ENCODE data around the gene ACTL7B. TPM values are rescaled to one million over a fixed set of nuclear protein-coding genes. Genes with fewer than 3 reads are reported as not detected.

Gene ACTL7B
- total RNA-seq, 2 donors from 2014 or later = not detected

- ATAC-seq (ENCODE audit: insufficient number of reproducible peaks, low FRiP score, low read depth) = no peak
- H3K4me3 ChIP-seq = no peak overlapping the region
- no peaks in the 10 kb centered on the region for H3K36me3 ChIP-seq
- H3K4me1 ChIP-seq (ENCODE audit: control insufficient read depth in 1 of 2, low read depth in 2 of 2) = no peaks in the 10 kb centered on the region
- no peak for TF ChIP-seq CTCF (IDR thresholded peaks at IDR 0.05)
- H3K27ac ChIP-seq = no peak overlapping the region
- no peak for DNase-seq (ENCODE audit: low spot score)
- no peaks in the 10 kb centered on the region for H3K9me3 ChIP-seq
- no peaks in the 10 kb centered on the region for H3K27me3 ChIP-seq (replicated peaks; ENCODE audit: insufficient read depth)
Observed at GRCh38 chr9:108811944-108812343, 43.8 kb downstream of the ACTL7B start.

- TF ChIP-seq CTCF (IDR thresholded peaks at IDR 0.05) = no peak
- DNase-seq (ENCODE audit: low spot score) (no peak), ATAC-seq (ENCODE audit: insufficient number of reproducible peaks, low FRiP score, low read depth) (no peak)
- Histone ChIP-seq H3K4me1 (ENCODE audit: control insufficient read depth in 1 of 2, low read depth in 2 of 2) (no peaks in the 10 kb centered on the region), H3K4me3 (no peak overlapping the region), H3K27me3 (replicated peaks; ENCODE audit: insufficient read depth) (no peaks in the 10 kb centered on the region), H3K27ac (no peak overlapping the region), H3K9me3 (no peaks in the 10 kb centered on the region), H3K36me3 (no peaks in the 10 kb centered on the region)
Observed at GRCh38 chr9:108809269-108809668, 46.5 kb downstream of the ACTL7B start.

Other genes starting within 250 kb of the ACTL7B start
- gene ACTL7A, start 6.3 kb upstream of the ACTL7B start, total RNA-seq = not detected
- 10 to 100 TPM; 20.6 to 24.0 TPM for gene ELP1, start 78.1 kb upstream of the ACTL7B start, total RNA-seq
- gene ABITRAM, start 78.4 kb upstream of the ACTL7B start, total RNA-seq = 1 to 10 TPM; 4.6 to 5.6 TPM
- gene CTNNAL1, start 157.5 kb upstream of the ACTL7B start, total RNA-seq = 10 to 100 TPM; 41.8 to 45.0 TPM